Heart right ventricle (tissue), 16 donors: ENCODE measurements around the gene DGLUCY. TPM values are rescaled to one million over a fixed set of nuclear protein-coding genes. Genes with fewer than 3 reads are reported as not detected.

Source experiments
- ATAC-seq, 8 donors: fragments of 200-7000 bp; cut with Tn5 transposase; one replicate each; pipeline ENCODE4 v1.9.1; 2020; ENCODE audit warnings: mild to moderate bottlenecking in 8 of 8, moderate library complexity in 8 of 8, moderate number of reproducible peaks in 1 of 8
- DNase-seq, 2 donors: peaks; one replicate each; pipeline ENCODE4 v3.0.0-alpha.2; 2020
- H3K27ac ChIP-seq, 10 donors: fragments of 200-600 bp; sonication (generic) in 2 of 10; one replicate each; pipeline versions ENCODE4 v1.5.0 to v1.8.0; 2020 to 2022; ENCODE audit warnings: mild to moderate bottlenecking in 3 of 10
- H3K27me3 ChIP-seq, 7 donors: fragments of 200-600 bp; one replicate each; pipeline ENCODE4 v1.8.0; 2021 to 2022; ENCODE audit warnings: mild to moderate bottlenecking in 2 of 7
- H3K36me3 ChIP-seq, 9 donors: fragments of 200-600 bp; sonication (generic) in 1 of 9; one replicate each; pipeline versions ENCODE4 v1.5.0 to v1.8.0; 2020 to 2022; ENCODE audit warnings: mild to moderate bottlenecking in 2 of 9
- H3K4me1 ChIP-seq, 9 donors: fragments of 200-600 bp; sonication (generic) in 1 of 9; one replicate each; pipeline versions ENCODE4 v1.5.0 to v1.8.0; 2020 to 2022; ENCODE audit warnings: mild to moderate bottlenecking in 4 of 9
- H3K4me3 ChIP-seq, 10 donors: fragments of 200-600 bp; sonication (generic) in 2 of 10; one replicate each; pipeline versions ENCODE4 v1.5.0 to v1.8.0; 2020 to 2022; ENCODE audit warnings: mild to moderate bottlenecking in 7 of 10, moderate library complexity in 2 of 10
- H3K9me3 ChIP-seq, 11 donors: fragments of 200-600 bp in 10 of 11; sonication (generic) in 2 of 11; one replicate each; pipeline versions ENCODE4 v1.5.0 to v1.8.0; 2013 to 2022; ENCODE audit warnings: mild to moderate bottlenecking in 2 of 11, control low read depth in 1 of 11, moderate library complexity in 1 of 11
- CTCF ChIP-seq, 9 donors: fragments of 200-600 bp; sonication (generic) in 2 of 9; IDR thresholded peaks; one replicate each; pipeline versions ENCODE4 v1.5.0 to v1.8.0; 2021 to 2022; ENCODE audit warnings: antibody characterized with exemption in 9 of 9, mild to moderate bottlenecking in 5 of 9, moderate library complexity in 1 of 9
- WGBS, 2 donors: extraction: QIAGEN DNeasy Blood & Tissue Kit; methylation state at CpG; one replicate each; pipeline ENCODE4 v1.1.7; 2013; ENCODE audit warnings: inconsistent platforms in 1 of 2; 5-methylcytosine and 5-hydroxymethylcytosine counted together
- intact Hi-C, 10 donors: fragments of 100-400 bp; cut with DNase I; formaldehyde crosslinking; loops; one replicate each; pipeline versions ENCODE4 v1.11.1 to v1.14.2; 2022
- polyA plus RNA-seq, 2 donors: library from polyadenylated mRNA; stranded (reverse); fragments of 200-250 nt; gene quantifications; one replicate each; pipeline ENCODE4 v1.2.3, GENCODE V29; 2013
- total RNA-seq, 10 donors: library from RNA; stranded (reverse); fragmentation: NEBNext Ultra II Directional in 3 of 10; extraction: Animal tissue kit (Norgen Biotek cat#: 25700) in 3 of 10; gene quantifications; one replicate each; pipeline versions ENCODE4 v1.2.1 to v1.2.4, GENCODE V29; 2021 to 2023
- donor health status: Arrhythmogenic right ventricular cardiomyopathy.
- donor health status: ischemic (EF 13 %, LVEDD 7.1; RV severe dilation, severe dysfunction).
- donor health status: healthy with polysubstance abuse.
- donor health status: DM: no; HTN: yes; CAD: no.
- donor health status: DM: no; HTN: no; CAD: no.
- donor health status: ischemic (EF 25% LVEDD 6.9; RV normal size, moderate dysfunction).
- donor health status: ischemic (EF 25% LVEDD 5.7; RV mildly dilated, moderate dysfunction).
- donor health status: healthy.
- donor health status: DM: yes; HTN: yes; CAD: no.
- donor health status: Ischemic cardiomyopathy.
- donor health status: ischemic (EF 35%, LVEDD 5.7; RV mildly dilated, moderate dysfunction).
- donor health status: nonischemic (EF 11% LVEDD 7.7; RV severe dilation, severe dysfunction).
- donor health status: DM: yes; HTN: yes; CAD: no.
- donor health status: PGD.
- donor health status: ischemic (EF 29% LVEDD 5.4; RV normal size, mild dysfunction).
- donor health status: nonischemic (EF 23%, LVEDD 6.1; RV moderate dilation, normal function).

DGLUCY gene
- total and polyA plus RNA-seq, 12 donors = 43.5 to 270 (median 201) TPM

- no peak for TF ChIP-seq CTCF (IDR thresholded peaks at IDR 0.05)
Observed at GRCh38 chr14:91127924-91128323, 14.1 kb downstream of the DGLUCY start.

GRCh38 chr14:91128699-91129098, 14.8 kb downstream of the DGLUCY start:
- Histone ChIP-seq H3K4me3 (no peak overlapping the region), H3K9me3 (no peaks in the 10 kb centered on the region), H3K27me3 (no peaks in the 10 kb centered on the region), H3K4me1 (peaks cover 0 to 48% (median 32%) of the 10 kb centered on the region in 9 donors), H3K27ac (peak overlapping the region in 1 of 10 donors; percentile 79), H3K36me3 (peaks cover 0 to 82% (median 18%) of the 10 kb centered on the region in 9 donors)
- 86 to 91% methylated on average over 4 of the region's 4 CpGs for WGBS, 2 donors
- DNase-seq (no peak), ATAC-seq (no peak)
- intact Hi-C loops = loop anchor here in 1 of 10 donors (10.0 kb wide), 1 partner anchor 64 kb away; the partner anchor contains the start of gene RPS6KA5
- TF ChIP-seq CTCF (IDR thresholded peaks at IDR 0.05) = no peak

More at GRCh38 chr14:91127924-91128323, 14.1 kb downstream of the DGLUCY start:
- H3K4me1 ChIP-seq = peaks cover 0 to 56% (median 39%) of the 10 kb centered on the region in 9 donors
- H3K27ac ChIP-seq = peak overlapping the region in 8 of 10 donors; percentile 20 to 79 (median 58)
- ATAC-seq (no peak), DNase-seq (no peak)
- peaks cover 0 to 80% (median 16%) of the 10 kb centered on the region in 9 donors for H3K36me3 ChIP-seq
- intact Hi-C loops = loop anchor here in 1 of 10 donors (10.0 kb wide), 1 partner anchor 63 kb away; the partner anchor contains the start of gene RPS6KA5
- no peaks in the 10 kb centered on the region for H3K27me3 ChIP-seq
- H3K4me3 ChIP-seq = no peak overlapping the region
- no peaks in the 10 kb centered on the region for H3K9me3 ChIP-seq
- WGBS, 2 donors = 94 to 98% methylated on average over 4 of the region's 4 CpGs

GRCh38 chr14:91129261-91129660, 15.4 kb downstream of the DGLUCY start:
- no peak for ATAC-seq
- peaks cover 0 to 84% (median 18%) of the 10 kb centered on the region in 9 donors for H3K36me3 ChIP-seq
- H3K9me3 ChIP-seq = no peaks in the 10 kb centered on the region
- TF ChIP-seq CTCF (IDR thresholded peaks at IDR 0.05) = no peak
- intact Hi-C loops = loop anchor here in 1 of 10 donors (10.0 kb wide), 1 partner anchor 64 kb away; the partner anchor contains the start of gene RPS6KA5
- WGBS, 2 donors = 78 to 81% methylated on average over 2 of the region's 2 CpGs
- DNase-seq = no peak
- no peak overlapping the region for H3K27ac ChIP-seq
- peaks cover 0 to 42% (median 30%) of the 10 kb centered on the region in 9 donors for H3K4me1 ChIP-seq
- no peak overlapping the region for H3K4me3 ChIP-seq
- no peaks in the 10 kb centered on the region for H3K27me3 ChIP-seq

- 96 to 97% methylated on average over 7 of the region's 7 CpGs for WGBS, 2 donors
- Histone ChIP-seq H3K36me3 (peaks cover 0 to 81% (median 24%) of the 10 kb centered on the region in 9 donors), H3K27ac (no peak overlapping the region)
Observed at GRCh38 chr14:91135039-91135438, 21.2 kb downstream of the DGLUCY start.

More at GRCh38 chr14:91135039-91135438, 21.2 kb downstream of the DGLUCY start:
- Histone ChIP-seq H3K4me1 (peaks cover 0 to 37% (median 10%) of the 10 kb centered on the region in 9 donors), H3K4me3 (no peak overlapping the region), H3K27me3 (no peaks in the 10 kb centered on the region), H3K9me3 (no peaks in the 10 kb centered on the region)
- intact Hi-C loops = loop anchor here in 1 of 10 donors (5.0 kb wide), 1 partner anchor 37 kb away; no protein-coding TSS in a partner anchor
- no peak for ATAC-seq
- TF ChIP-seq CTCF (IDR thresholded peaks at IDR 0.05) = no peak
- DNase-seq = no peak
